Fibroblast of villous mesenchyme (primary cell): ENCODE data around the gene GYPA. TPM values are rescaled to one million over a fixed set of nuclear protein-coding genes. Genes with fewer than 3 reads are reported as not detected.

Experiments used
- total RNA-seq: library from RNA; depleted of rRNA; stranded (reverse); fragments of >200 nt; gene quantifications from 2 replicates; pipeline ENCODE4 v1.2.3, GENCODE V29; 2012

Gene GYPA
- total RNA-seq, 1 donor, result not detected

Other genes starting within 250 kb of the GYPA start
- 0.64 and 0.86 TPM in 2 replicates for gene GYPE, start 235.2 kb downstream of the GYPA start, total RNA-seq
- gene GYPB, start 121.3 kb downstream of the GYPA start, total RNA-seq, result not detected in 2 replicates